Liver (tissue), 3 donors: Measurements from ENCODE around the gene DHRS12.

Experiments used
- CTCF ChIP-seq: fragments of 150-350 bp; IDR thresholded peaks from 2 replicates; pipeline ENCODE4 v1.5.1; 2017; ENCODE audit warnings: improper control_type of control experiment, low read depth, low read length; ENCODE audit not compliant: missing input control
- GABPA ChIP-seq, 2 donors: IDR thresholded peaks in 1 of 2; conservative IDR thresholded peaks in 1 of 2; 2 replicates each; pipeline ENCODE4 v1.6.1; 2016; ENCODE audit warnings: antibody characterized with exemption in 2 of 2, mild to moderate bottlenecking in 1 of 2, moderate library complexity in 1 of 2
- HNF4G ChIP-seq: IDR thresholded peaks from 2 replicates; pipeline ENCODE4 v1.6.1; 2016; ENCODE audit warnings: antibody characterized with exemption
- JUND ChIP-seq, 2 donors: IDR thresholded peaks; 2 replicates each; pipeline ENCODE4 v1.6.1; 2016; ENCODE audit warnings: antibody characterized with exemption in 2 of 2
- MAX ChIP-seq: IDR thresholded peaks from 2 replicates; pipeline ENCODE4 v1.6.1; 2016; ENCODE audit warnings: antibody characterized with exemption
- RAD21 ChIP-seq, 2 donors: IDR thresholded peaks; 2 replicates each; pipeline ENCODE4 v1.6.1; 2016; ENCODE audit warnings: antibody characterized with exemption in 2 of 2, mild to moderate bottlenecking in 2 of 2
- RXRA ChIP-seq, 2 donors: IDR thresholded peaks; 2 replicates each; pipeline ENCODE4 v1.6.1; 2017 to 2018; ENCODE audit warnings: antibody characterized with exemption in 2 of 2, mild to moderate bottlenecking in 1 of 2
- SP1 ChIP-seq: IDR thresholded peaks from 2 replicates; pipeline ENCODE4 v1.6.1; 2018; ENCODE audit warnings: antibody characterized with exemption, mild to moderate bottlenecking
- TAF1 ChIP-seq: conservative IDR thresholded peaks from 2 replicates; pipeline ENCODE4 v1.6.1; 2016; ENCODE audit warnings: antibody characterized with exemption, mild to moderate bottlenecking
- YY1 ChIP-seq: IDR thresholded peaks from 2 replicates; pipeline ENCODE4 v1.6.1; 2016; ENCODE audit warnings: antibody characterized with exemption, mild to moderate bottlenecking
- ZBTB33 ChIP-seq: IDR thresholded peaks from 2 replicates; pipeline ENCODE4 v1.6.1; 2016; ENCODE audit warnings: antibody characterized with exemption
- donor health status: healthy.
- donor health status: healthy.

- TF ChIP-seq CTCF (no peak), RXRA (IDR thresholded peaks at IDR 0.05) (no peak), YY1 (no peak), RAD21 (IDR thresholded peaks at IDR 0.05) (no peak), MAX (no peak), JUND (IDR thresholded peaks at IDR 0.05) (no peak), GABPA (IDR thresholded peaks at IDR 0.05 in 1 of 2, conservative IDR thresholded peaks at IDR 0.05 in 1 of 2) (no peak), TAF1 (no peak), HNF4G (no peak), ZBTB33 (no peak), SP1 (no peak)
Measured at GRCh38 chr13:51778392-51778791, 25.6 kb downstream of the DHRS12 start.
